ENCODE data around the gene SLC4A7. TPM values are rescaled to one million over a fixed set of nuclear protein-coding genes. Genes with fewer than 3 reads are reported as not detected.
"Not testable (repeated sequence)": the region's sequence is repeated elsewhere in the genome, so short reads cannot be mapped to it uniquely, and the experiment has no call there.

Gene SLC4A7
- total RNA-seq, 1 donor from 2014 or later = 79.0 TPM

DNA sequence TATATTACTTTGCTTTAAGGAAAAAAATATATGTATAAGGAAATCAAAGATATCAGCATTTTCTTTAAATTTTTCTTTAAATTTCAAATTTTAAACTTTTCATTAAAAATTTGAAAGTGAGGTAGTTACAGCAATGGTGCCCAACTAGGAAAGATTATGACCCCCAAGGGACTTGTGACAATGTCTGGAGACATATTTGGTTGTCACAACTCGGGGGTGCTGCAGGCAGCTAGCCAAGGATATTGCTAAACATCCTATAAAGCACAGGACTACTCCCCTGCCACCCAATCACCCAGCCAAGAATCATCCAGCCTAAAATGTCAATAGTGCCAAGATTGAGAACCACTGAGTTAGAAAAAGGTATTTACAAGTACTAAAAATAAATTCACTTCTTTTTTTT lies 57.3 kb downstream of the SLC4A7 start:
- no peak for DNase-seq

DNA sequence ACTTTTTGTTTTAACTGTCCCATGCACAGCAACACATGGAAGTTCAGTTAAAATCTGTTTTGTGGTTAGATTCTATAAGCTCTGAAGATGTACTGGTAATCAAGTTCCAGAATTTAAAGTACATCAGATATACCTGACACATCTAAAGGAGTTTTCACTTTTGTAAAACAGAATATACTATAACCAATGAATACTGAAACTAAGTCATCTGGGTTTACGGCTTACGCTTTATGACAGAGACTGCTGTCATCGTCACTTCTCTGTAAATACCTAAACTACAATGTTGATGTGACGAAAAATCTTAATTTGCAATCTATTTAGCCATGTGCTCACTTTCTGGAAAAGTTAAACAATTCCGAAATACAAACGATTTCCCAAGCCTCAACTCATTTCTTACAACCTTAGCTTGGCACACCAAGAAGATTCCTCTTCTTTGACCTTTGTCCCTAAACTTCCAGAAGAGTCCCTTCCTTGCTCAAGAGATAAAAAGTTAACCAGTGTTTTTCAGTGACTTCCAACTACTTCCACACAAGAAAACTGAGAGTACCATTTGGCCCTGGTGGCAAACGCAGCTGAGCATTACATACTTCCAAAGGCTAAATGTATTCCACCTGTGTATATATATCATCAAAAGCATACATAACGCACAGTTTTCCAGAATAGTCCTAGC lies 58.2 kb downstream of the SLC4A7 start:
- DNase-seq = no peak

DNA sequence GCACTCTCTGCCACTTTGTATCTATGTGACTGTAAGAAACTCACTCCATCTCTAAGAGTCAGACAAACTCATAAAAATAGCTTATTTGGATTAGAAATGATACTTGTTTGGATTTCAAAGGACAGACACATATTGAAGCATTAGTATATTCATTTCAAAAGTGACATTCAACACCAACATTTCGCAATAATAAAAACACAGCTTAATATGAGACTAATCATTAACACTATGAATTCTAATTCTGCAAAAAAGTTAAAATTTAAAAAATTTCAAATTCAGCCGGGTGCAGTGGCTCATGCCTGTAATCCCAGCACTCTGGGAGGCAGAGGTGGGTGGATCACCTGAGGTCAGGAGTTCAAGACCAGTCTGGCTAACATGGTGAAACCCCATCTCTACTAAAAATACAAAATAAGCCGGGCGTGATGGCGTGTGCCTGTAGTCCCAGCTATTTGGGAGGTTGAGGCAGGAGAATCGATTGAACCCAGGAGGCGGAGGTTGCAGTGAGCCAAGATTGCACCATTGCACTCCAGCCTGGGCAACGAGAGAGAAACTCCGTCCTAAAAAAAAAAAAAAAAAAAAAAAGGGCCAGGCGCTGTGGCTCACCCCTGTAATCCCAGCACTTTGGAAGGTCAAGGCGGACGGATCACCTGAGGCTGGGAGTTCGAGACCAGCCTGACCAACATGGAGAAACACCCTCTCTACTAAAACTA lies 59.2 kb downstream of the SLC4A7 start:
- not testable (repeated sequence) for DNase-seq

DNA sequence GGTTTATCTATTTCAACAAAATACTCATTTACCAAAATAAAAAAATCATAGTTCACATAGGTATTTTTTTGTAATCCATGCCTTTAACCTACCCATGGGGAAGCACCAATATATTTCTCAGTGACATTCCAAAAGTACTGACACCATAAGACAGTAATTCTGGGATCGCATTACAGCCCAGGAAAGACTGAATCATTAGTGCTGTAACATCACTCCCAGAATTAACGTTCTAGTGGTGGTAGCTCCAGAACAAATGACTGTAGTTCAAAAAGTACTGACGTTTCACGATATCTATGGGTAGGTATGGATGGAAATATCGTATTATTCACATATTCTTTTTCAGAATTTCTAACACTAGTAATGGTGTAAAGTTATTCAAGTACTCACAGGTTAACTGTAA lies 60.7 kb downstream of the SLC4A7 start:
- no peak for DNase-seq

DNA sequence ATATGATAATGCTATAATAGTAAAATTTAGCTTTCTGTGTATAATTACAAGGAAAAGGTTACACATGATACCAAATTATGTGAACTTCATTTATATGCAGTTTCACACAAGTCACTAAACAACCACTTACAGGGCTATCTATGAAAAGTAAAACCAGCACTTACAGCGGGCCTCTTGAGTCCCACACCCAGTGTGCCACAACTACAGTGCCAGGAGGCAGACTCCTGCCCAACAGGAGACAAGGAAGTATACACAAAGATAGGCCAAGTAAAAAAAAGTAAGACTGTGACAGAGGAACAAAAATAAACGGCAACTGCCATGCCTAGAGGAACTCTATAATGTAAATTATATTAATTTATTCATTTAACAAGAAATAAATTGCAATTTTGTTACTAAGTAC lies 61.6 kb downstream of the SLC4A7 start:
- DNase-seq = no peak

DNA sequence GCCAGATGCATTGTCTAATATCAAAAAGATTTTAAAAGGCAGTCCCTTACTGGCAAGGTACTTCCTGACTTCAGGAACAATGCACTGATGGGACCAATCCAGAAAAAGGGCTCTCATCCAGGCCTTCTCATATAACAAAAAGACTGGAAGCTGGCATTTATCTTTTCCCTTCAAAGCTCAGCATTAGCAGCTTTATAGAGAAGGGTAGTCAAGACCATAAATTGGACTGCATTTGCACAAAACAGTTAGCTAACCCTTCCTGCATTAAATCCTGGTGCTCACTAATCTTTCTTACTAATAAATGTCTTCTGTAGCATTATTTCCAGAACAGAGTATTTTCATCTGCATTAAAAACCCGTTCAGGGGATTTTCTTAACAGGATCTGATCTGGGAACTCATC lies 69.0 kb downstream of the SLC4A7 start:
- no peak for DNase-seq

DNA sequence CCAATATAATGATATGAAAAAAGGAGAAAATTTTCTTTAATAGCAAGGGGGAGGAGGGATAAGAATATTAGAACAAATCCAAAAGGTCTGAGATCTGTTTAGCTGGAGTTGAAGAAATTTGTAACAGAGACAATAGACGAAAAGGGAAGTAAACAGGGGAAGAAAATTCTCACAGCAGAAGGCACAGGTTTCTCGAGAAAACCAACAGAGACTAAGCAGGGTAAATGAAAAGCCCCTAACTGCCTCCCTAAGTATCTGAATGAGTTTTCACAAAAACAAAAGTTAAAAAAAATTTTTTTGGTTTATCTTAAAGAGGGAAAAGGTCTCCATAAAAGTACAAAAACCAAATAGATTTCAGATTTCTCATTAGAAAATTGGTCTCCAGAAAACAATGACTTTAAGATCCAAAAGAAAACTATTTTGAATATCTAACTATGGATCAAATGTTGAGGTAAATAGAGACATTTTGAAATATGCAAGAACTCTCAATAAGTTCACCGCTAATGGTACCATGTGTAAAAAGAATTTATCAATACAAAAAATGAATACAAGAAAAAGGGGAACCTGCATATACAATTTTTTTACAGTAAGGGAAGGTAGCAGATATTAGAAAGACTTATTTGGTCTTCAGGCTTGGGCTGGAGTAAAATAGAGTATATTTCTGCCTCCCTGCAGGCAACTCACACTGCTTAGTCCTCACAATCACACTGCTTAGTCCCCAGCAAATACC lies 91.1 kb downstream of the SLC4A7 start:
- no peak for DNase-seq

DNA sequence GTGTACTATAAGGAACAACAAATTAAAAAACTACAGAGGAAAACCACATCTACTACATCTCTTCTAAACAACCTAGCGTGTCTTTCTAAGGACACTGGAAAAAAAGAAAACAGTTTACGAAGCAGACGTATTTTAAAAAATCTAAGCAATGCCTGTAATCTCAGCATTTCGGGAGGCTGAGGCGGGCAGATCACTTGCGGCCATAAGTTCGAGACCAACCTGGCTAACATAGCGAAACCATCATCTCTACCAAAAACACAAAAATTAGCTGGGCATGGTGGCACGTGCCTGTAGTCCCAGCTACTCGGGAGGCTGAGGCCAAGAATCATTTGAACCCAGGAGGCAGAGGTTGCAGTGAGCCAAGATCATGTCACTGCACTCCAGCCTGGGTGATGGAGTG lies 91.8 kb downstream of the SLC4A7 start:
- DNase-seq = not testable (repeated sequence)

DNA sequence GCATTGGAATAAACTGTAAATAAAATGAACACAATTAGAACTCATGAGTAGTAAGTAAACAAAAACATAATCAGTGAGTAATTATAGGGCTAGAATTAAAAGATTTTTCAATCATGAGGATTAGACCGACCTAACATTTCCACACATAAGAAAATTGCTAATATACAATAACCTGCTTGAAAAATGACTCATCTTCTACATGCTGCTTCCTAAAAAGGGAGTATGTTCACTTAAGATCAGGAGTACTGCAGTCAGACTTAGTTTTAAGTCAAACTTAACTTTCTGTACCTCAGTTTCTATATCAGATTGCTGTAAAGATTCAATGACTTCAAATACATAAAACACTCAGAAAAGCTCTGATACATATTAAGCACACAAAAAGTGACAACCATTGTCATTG lies 92.4 kb downstream of the SLC4A7 start:
- no peak for DNase-seq

DNA sequence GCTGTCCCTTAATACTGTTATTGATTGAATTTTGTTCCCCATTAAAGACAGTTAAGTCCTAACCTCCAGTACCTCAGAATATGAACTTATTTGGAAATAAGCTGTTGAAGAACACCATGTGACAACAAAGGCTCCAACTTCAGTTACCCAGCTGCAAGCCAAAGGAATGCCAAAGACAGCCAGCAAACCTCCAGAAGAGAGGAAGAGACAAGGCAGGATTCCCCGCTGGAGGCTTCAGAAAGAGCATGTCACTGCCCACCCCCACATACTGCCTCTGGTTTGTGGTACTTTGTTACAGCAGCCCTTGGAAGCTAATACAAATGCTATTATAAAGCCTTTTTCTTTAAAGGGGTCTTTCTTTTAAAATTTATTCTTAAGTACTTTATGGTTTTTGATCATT lies 96.6 kb downstream of the SLC4A7 start:
- no peak for DNase-seq

DNA sequence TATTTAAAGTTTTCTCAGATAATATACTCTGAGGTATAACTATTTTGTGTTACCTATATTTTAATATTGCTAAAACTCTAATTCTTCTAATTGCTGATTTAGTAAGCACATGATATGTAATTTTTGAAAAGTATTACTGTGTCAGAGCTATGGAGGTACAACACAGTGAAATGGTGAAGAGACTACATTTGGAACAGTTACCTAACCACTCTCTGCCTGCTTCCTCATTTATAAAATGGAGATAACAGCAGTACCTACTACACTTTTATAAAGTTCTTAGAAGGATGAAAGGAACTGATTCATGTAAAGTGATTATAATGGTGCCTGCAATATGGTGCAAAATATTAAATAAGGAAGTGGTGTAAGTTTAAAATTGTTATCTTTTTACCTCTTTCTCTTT lies 98.7 kb downstream of the SLC4A7 start:
- DNase-seq = no peak

DNA sequence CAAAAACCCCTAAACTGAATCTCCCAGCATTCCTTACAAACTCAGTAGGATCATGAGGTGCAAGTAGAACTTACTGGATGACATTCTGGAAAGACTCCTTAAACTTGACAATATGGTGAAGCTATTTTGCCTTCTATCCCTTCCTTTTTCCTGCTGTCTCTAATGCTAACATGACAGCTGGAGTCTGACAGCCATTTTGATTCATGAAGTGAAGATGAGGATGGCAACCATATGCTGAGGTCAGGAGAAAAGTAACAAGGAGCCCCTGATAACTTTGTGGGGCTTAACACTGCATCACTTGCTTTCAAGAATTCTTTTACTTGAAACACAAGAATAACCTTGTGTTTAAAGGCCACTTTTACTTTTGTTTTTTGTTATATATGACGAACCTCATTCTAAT lies 100.0 kb downstream of the SLC4A7 start:
- DNase-seq = no peak

DNA sequence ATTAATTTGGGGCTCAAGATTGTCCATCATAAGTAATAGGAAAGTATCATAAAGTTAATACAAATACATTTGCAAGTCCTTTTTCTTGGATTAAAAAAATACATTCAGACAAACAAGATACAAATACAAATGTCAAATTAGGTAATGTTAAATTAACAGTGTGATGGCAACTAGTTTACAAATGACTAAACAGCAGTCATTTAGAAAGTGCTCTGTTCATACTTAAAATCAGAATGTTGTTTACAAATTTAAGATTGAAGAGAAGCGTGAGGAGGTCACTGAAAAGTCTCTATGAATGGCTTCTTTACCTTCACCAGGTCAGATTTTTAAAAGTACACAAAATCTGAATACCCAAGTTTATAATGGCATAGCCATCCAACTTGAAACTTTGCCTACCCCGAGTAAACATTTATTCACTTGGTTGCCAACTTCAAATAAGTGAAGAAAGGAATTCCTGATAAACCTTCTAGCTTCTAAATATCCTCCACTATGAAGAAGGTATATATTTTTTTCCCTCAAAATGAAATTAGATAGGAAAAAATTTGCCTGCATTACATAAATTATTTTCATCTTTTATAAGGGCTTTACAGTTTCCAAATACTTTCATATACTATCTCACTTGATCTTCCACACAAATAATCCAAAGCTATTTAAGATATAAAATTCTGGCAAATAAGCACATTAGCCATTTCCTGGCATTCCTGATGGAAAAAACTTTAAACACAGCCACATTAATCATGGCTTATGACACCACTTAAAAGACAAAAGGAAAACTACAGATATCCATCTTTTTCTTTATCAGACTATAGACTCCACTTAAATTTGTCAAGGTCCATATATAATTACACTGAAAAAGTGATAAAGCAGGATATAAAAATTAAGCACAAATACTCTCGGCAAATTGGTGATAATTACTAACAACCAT lies 103.5 kb downstream of the SLC4A7 start:
- peak; percentile 49 for DNase-seq

DNA sequence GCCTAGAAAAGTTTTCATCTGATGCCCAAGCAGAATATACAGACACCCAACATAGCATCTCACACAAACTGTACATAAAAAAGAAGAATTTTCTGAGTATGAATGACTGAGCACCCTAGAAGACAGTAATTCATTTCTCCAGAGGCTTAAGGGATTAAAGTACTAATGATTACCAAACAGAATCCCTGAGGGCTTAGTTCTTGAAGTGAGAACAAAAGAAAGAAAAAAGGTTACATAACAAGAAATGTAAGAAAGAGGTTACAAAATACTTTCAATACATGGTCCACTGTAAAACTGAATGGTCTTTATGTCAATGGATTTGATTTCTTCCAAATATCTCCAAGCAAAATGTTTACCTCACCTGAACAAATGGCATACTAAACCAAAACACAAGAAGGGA lies 105.9 kb downstream of the SLC4A7 start:
- DNase-seq = no peak

DNA sequence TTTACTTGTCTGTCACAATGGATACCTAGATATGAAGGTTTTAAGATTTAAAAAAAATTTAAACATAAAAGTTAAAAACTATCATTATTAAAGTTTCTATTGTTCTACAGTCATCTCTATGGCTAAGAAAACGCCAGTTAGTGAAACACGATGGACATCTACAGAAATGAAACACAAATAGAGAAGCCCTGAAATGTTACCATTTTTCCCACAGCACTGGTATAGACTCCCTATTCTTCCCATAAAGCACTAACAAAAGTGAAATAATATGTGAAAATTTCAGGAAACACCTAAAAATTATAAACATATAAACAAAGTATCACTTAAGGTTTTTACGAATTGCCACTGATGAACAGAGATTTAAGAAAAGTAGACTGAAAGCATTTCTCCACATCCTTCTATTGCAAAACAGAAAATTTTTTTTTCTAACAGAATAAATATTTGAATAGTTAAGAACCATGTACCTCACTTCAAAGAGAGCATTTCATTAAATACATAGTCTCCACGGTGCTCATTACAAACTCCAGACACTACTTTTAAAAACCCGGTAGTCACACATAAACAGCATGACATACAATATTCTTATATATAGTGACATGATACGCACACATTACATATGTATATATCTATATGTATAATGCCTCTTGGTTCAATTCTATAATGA lies 107.9 kb downstream of the SLC4A7 start:
- DNase-seq = no peak

DNA sequence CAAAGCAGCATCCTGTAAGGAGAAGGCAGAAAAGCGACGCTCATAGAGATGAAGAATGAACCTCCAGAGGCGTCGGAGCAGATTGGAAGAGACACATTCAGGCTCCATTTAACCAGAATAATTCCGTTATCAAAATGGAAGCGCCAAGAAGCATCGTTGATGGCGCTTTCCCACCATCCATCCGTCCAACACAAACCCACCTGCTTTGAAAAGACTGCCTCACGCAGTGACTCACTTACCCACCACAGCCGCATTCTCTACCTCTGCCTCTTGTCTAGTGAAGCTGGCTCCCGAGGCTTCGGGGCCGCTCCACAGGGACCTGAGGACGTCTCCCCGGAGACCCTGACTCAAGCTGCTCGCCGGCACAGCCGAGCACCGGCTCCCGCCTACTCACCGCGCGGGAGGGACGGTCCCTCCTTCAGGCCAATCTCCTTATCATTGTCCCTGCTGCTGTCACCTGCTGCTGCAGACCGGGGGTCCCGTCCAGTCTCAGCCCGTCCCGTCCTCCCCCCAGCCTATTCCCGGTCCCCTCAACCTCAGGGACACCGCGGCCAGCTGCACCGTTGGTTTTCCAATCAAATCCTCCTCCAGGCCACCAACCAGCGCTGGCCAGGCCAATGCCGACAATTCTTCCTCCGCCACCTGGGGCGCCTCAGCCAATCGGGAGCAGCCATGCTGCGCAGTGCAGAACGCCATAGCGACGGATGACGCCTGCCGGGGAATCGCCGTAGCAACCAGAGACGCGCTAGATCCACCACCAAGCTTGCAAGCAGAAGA lies 115.2 kb downstream of the SLC4A7 start, which contains the start of gene NEK10:
NEK10 (minus strand) TSS at position 553 of the 777 bp plus-strand sequence. CDS start 16,501 bp downstream, outside the sequence.
- DNase-seq = peak; percentile 96

DNA sequence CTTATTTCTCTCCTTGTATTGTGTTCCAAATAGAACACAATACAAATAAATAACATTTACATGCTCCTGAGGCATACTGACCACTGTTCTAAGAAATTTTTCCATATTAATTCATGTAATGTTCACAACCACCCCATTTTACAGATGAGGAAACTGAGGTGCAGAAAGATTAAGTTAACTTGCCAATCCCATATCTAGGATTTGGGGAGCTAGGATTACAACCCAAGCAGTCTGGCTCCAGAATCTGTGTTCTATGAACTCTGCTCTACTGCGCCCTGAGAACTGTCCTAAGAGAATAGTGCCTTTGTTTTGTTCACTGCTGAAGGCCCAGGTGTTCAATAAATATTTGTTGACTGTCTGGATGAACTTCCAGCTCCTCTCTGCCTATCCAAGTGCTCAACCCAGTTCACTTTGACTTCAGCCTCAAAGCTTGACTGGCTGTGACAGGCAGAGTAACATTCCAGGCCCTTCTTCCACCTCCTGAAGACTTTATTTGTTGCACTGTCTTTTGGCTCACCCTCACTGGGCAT lies 118.1 kb downstream of the SLC4A7 start:
- no peak for DNase-seq

DNA sequence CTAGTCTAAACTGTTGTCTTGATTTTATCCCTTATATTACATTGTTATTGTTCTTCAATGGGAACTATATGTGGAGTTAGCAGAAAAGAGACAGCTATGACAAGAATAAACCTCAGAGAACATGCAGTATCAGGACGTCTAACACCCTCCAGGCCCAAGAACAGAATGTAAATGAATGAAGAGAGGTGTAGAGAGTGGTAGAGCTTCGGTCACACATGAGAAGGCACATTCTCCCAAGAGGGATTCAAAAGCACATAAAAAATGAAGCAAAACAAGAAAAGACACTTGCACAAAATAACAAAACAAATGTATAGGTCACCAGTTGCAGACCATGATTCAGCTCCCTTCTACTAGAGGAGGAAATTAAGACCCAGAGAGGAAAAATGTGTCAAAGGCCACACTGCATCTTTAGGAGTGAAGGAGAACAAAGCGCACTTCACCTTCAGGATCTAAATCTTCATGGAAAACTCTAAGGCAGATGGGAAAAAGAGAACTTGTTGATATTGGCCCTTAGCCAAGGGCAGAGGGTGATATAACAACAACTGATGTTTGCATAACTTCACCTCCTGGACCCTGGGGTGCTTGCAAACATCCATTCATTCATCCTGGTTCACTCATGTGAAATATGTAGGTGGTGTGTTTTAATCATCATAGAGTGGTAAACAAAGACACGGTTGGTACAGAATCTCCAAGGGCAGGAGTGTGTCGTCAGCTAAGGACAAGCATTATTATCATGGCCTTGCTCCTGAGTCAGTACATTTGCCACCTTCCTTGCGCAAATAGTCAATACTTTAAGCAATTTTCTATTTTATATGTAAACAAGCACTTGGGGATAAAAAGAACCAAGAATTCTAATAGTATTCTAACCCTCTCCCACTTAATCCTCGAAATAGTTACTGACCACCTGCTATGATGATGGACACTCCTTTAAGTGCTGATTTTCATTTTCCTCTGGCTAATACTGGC lies 123.8 kb downstream of the SLC4A7 start:
- DNase-seq = peak; percentile 98

DNA sequence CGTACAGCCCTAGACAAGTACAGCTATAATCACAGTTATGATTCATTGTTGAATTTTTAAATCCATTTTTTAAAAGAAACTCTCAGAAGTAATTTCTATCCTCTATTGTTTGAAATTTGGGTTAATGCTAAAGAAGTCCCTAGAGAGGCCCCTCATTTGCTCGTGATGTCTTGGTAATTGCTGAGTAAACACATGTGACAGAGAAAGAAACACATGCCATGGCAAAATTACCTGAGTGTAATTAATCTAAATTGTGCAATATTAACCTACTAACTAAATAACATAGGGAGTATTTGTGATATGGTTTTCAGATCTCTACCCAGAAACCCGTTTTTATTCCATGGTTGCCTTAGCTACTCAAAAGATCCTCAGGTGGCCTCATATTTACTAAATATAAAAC lies 125.8 kb downstream of the SLC4A7 start:
- DNase-seq = no peak
